Adipose tissue (tissue), 3 donors: Measurements from ENCODE around the gene MYH7B. TPM values are rescaled to one million over a fixed set of nuclear protein-coding genes. Genes with fewer than 3 reads are reported as not detected.

Experiments
- H3K27ac ChIP-seq: one replicate; pipeline ENCODE4 v1.5.1; 2013; ENCODE audit warnings: low read depth, low read length
- WGBS, 3 donors: extraction: QIAGEN DNeasy Blood & Tissue Kit; methylation state at CpG; one replicate each; pipeline ENCODE4 v1.1.7; 2013; 5-methylcytosine and 5-hydroxymethylcytosine counted together
- polyA plus RNA-seq, 3 donors: library from polyadenylated mRNA; stranded (reverse); fragments of 200-250 nt; gene quantifications; one replicate each; pipeline ENCODE4 v1.2.3, GENCODE V29; 2013
- donor health status: healthy with polysubstance abuse.
- donor health status: Bipolar disorder and iron deficiency.
- donor health status: healthy.

The MYH7B gene
- polyA plus RNA-seq, 3 donors, result 0.30 to 3.1 (median 0.76) TPM

DNA sequence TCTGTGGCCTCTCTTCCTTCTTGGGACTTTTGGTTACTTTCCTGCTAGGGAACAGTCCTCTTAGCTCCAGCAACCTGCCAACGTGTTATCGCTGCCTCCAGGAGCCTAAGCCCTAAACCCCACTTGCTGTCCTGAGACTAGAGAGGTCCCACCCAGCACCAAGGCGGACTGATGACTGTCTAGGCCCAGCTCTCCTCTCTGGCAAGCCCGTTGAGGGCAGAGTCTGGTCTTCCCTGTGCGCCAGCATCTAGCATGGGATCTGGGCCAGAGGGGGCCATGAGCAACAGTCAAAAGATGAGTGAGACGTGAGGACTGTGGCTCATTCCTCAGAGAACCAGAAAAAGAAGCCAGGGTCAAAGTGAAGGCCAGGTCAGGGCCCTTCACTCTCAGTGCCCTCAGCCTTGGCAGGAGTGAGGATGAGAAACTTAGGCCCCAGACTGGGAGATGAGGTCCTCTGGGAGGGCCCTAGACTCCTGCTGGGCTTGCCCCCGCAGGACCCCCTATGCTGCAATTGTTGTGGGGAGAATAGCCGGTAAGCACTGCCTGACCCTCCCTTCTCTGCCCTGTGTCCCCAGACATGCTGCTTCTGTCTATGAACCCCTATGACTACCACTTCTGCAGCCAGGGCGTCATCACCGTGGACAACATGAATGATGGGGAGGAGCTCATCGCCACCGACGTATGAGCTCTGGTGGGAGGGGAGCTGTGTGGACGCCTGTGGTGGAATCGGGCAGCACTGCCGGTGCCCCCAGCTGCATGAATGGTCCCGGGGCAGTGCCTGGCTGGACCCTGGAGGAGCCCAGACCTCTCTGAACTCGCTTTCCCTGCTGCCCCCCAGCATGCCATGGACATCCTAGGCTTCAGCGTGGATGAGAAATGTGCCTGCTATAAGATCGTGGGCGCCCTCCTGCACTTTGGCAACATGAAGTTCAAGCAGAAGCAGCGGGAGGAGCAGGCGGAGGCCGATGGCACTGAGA, 30.9 kb downstream of the MYH7B start:
- WGBS, 3 donors, result 62 to 74% (median 72%) methylated on average over 23 to 24 of the region's 24 CpGs

DNA sequence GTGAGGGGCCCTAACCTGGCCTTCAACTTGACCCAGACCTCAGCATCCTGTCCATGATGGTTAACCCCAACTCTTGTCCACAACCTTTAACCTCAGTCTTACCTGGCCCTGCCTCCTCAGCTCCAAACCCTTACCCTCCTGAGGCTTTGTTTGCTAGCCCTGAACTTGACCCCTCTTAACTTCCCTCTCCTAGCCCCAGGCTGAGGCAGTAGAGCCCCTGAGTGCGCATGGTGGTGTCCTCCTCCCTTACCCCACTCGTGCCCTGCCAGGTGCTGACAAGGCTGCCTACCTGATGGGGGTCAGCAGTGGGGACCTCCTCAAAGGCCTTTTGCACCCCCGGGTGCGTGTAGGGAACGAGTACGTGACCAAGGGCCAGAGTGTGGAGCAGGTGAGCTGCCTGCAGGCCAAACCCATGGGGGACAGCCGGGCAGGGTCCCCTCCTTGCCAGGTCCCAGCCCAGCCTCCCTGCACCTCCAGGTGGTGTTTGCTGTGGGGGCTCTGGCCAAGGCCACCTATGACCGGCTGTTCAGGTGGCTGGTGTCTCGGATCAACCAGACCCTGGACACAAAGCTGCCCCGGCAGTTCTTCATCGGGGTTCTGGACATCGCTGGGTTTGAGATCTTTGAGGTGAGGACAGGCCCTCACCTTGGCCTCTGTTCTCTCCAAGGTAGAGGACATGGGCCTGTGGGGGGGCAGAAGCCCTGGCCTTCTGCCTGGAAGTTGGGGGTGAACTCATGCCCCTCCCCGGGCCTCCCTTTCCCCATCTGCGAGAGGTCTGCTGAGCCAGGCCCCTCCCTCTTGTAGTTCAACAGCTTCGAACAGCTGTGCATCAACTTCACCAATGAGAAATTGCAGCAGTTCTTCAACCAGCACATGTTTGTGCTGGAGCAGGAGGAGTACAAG, 31.9 kb downstream of the MYH7B start:
- WGBS, 3 donors, result 58 to 73% (median 71%) methylated on average over 15 of the region's 15 CpGs
- no peak overlapping the region for H3K27ac ChIP-seq

More for the DNA sequence above, 30.9 kb downstream of the MYH7B start:
- H3K27ac ChIP-seq, result no peak overlapping the region

DNA sequence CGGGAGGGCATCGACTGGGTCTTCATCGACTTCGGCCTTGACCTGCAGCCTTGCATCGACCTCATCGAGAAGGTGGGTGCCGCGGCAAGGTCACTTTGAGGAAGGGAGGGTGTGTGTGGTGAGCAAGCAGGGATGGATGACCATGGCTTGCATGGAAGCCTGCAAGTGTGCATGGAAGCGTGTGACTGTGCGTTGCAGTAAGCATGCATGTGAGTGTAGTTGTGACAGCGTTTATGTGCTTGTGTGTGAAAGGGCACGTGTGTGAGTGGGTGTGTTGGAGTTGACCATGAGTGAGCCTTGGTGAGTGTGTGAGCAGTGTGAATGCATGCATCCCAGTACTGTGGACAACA, 32.5 kb downstream of the MYH7B start:
- no peak overlapping the region for H3K27ac ChIP-seq
- 69 to 85% (median 79%) methylated on average over 12 of the region's 12 CpGs for WGBS, 3 donors

DNA sequence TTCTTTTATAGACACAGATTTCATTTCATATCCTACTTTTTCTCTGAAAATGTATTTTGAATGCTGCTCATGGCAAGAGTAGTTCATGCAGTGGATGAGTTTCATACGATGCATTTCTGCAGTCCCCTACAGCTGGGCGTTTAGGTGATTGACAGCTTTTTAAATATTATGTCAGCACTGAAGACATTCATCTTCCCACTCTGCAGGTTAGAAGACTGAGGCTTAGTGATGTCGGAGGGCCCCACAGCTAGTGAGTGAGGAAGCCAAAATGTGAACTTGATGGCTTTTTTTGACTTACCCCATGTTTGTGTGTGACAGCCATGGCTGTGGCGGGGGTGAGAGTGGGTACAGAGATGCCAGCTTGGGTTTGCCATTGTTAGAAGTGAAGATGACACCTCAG, 33.5 kb downstream of the MYH7B start:
- H3K27ac ChIP-seq, result no peak overlapping the region
- 85 to 90% (median 88%) methylated on average over 4 of the region's 4 CpGs for WGBS, 3 donors

DNA sequence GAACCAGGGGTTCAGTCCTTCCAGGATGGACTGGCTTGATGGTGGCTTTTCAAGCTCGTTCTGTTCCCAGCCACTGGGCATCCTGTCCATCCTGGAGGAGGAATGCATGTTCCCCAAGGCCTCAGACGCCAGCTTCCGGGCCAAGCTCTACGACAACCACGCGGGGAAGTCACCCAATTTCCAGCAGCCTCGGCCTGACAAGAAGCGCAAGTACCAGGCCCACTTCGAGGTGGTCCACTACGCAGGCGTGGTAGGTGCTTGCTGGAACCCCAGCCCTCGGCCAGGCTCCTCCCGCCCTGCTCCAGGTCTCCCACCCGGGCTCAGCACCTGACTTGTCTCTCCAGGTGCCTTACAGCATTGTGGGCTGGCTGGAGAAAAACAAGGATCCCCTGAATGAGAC, 34.0 kb downstream of the MYH7B start:
- WGBS, 3 donors, result 88 to 95% (median 93%) methylated on average over 14 of the region's 14 CpGs
- H3K27ac ChIP-seq, result no peak overlapping the region

DNA sequence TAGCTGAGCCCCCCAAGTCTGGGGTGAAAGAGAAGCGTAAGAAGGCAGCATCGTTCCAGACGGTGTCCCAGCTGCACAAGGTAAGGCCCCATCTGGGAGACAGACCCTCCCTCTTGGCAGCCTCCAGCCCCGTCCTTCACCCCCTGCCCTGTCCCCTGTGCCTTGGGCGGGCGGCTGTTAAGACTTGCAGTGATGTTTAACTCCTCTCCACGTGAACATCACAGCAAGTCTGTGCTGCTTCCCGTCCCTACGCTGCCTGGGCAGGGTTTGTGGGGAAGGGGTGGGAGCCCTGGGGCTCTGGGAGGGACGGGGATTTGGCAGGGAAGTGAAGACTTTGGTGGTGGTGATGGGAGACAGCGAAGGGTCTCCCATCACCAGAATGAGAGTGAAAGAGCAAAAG, 34.6 kb downstream of the MYH7B start:
- no peak overlapping the region for H3K27ac ChIP-seq
- WGBS, 3 donors, result 74 to 86% (median 75%) methylated on average over 11 of the region's 11 CpGs

DNA sequence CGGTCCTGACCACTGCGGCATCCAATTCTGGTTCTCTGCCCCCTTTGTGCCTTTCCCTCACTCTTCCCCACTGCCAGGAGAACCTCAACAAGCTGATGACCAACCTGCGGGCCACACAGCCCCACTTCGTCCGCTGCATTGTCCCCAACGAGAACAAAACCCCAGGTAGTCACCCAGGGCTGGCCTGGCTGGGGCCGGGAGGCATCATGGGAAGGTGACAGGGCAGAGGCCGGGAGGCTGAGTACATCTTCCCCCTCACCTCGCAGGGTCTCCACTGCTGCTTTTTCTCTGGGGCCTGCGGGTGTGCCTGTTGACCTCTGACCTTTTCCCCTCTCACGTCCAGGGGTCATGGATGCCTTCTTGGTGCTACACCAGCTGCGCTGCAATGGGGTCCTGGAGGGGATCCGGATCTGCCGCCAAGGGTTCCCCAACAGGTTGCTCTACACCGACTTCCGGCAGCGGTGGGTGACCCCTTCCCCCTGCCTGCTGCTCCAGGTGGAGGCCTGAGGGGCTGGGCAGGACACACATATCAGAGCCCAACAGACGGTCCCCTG, 35.1 kb downstream of the MYH7B start:
- no peak overlapping the region for H3K27ac ChIP-seq
- 83 to 88% (median 84%) methylated on average over 18 of the region's 18 CpGs for WGBS, 3 donors

DNA sequence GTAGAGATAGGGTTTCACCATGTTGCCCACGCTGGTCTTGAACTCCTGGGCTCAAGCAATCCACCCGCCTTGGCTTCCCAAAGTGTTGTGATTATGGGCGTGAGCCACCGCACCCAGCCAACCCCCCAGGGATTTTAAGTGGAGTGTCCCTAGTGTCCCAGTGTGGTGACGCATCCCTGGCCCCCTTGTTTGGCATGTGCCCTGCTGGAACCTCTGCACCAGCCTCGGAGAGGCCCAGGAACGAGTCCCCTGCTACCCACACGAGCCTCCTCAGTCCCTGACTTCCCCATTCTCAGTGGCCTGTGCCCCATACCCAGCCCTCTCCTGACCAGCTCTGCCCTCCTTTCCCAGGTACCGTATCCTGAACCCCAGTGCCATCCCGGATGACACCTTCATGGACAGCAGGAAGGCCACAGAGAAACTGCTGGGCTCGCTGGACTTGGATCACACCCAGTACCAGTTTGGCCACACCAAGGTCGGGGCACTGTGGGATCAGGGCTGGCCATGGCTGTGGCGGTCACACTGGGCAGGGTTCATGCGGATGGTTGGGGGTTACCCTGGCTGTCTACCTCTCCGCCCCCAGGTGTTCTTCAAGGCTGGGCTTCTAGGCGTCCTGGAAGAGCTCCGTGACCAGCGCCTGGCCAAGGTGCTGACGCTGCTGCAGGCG, 37.2 kb downstream of the MYH7B start:
- H3K27ac ChIP-seq, result no peak overlapping the region
- 94 to 95% (median 95%) methylated on average over 20 of the region's 20 CpGs for WGBS, 3 donors

DNA sequence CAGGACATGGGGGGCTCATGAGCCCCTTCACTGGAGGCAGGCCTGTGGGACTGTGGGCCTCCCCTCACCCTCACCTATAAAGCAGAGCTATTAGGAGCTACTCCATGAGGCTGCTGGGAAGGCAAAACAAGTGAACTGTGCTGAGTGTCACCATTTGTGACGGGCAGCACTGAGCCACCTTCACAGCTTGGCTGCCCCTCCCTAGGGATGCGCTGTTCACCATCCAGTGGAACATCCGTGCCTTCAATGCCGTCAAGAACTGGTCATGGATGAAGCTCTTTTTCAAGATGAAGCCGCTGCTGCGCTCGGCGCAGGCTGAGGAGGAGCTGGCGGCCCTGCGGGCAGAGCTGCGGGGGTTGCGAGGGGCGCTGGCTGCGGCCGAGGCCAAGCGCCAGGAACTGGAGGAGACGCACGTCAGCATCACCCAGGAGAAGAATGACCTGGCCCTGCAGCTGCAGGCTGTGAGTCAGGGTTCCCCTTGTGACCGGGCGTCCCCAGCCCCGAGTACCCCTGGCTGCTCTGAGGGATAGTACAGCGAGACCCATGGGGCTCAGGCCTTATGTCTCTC, 38.4 kb downstream of the MYH7B start:
- H3K27ac ChIP-seq, result no peak overlapping the region
- WGBS, 3 donors, result 90 to 94% (median 91%) methylated on average over 22 of the region's 22 CpGs

DNA sequence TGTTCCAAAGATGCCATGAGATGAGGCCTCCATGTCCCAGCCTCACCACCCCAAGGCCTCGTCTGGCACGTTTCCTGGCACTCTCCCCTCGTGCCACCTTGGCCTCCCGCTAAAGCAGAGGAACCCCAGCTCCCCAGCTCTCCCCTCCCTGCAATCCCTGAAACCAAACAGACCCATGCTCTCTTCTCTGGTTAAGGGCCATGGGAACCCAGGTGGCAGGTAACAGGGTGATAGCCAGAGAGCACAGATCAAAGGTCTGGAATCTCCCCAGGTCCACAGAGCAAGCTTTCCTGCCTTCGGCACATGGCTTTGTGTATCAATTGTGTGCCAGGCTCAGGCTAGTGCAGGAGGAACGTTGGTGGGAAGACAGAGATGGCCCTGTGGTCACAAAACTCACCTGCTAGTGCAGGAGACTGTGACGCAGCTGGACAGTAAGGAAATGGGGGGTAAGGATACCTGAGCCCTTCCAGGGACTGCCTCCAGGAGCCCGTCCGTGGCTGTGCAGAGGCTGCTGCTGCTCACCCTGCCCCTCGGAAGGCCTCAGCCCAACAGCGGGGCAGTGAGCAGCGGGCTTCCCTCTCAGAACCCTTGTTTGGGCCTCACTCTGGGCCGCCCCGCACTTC, 39.0 kb downstream of the MYH7B start:
- 78 to 87% (median 82%) methylated on average over 14 of the region's 14 CpGs for WGBS, 3 donors
- H3K27ac ChIP-seq, result no peak overlapping the region

DNA sequence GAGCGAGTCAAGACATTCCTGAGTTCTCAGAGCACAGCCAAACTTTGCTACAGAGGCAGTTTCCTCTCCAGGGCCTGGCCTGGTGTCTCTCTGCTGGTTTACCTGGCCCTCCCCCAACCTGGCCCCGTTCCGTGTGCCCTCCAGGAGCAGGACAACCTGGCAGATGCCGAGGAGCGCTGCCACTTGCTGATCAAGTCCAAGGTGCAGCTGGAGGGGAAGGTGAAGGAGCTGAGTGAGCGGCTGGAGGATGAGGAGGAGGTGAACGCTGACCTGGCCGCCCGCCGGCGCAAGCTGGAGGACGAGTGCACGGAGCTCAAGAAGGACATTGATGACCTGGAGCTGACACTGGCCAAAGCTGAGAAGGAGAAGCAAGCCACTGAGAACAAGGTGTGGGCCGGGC, 39.5 kb downstream of the MYH7B start:
- WGBS, 3 donors, result 87 to 95% (median 94%) methylated on average over 13 to 14 of the region's 14 CpGs
- no peak overlapping the region for H3K27ac ChIP-seq

DNA sequence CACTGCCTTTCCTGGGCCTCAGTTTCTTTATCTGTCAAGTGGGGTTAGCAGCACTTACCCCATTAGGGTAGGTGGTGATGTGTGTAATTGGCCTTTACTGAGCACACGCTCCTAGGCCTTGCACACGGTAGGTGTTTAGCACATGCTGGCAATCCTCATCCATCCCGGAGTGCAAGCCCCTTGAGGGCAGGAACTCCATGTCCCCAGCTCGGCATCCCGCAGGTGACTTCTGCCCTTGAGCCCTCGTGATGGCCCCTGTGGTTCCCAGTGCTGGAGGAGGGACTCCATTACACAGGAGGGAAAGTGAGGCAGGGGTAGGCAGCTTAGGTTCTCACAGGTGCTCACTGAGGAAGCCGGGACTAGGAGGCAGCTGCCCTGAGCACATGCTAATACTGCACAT, 40.0 kb downstream of the MYH7B start:
- H3K27ac ChIP-seq, result no peak overlapping the region
- WGBS, 3 donors, result 90 to 97% (median 94%) methylated on average over 7 of the region's 7 CpGs

DNA sequence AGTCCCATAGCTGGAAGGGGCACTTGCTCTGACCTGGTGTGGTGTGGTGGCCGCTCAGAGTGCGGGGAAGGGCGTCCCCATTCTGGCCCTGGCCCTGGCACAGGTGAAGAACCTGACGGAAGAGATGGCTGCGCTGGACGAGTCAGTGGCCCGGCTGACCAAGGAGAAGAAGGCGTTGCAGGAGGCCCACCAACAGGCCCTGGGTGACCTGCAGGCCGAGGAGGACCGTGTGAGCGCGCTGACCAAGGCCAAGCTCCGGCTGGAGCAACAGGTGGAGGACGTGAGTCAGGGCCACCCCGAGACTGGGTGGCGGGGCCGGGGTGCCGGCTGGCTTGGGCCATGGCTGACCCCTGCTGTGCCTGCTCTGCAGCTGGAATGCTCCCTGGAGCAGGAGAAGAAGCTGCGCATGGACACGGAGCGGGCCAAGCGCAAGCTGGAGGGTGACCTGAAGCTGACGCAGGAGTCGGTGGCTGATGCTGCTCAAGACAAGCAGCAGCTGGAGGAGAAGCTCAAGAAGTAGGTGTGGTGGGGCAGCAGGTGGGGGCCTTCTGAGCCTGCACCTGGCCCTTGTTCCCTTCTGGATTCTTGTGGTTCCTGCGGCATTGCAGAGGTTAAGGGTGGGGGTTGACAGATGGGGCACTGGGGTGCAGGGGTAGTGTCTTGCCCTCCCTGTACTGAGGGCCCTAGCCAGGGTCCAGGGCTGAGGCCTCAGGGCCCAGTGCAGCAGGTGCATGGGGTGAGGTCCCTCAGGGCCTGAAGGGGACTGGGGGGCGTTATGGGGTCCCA, 40.8 kb downstream of the MYH7B start:
- WGBS, 3 donors, result 95 to 97% (median 96%) methylated on average over 23 to 26 of the region's 26 CpGs
- H3K27ac ChIP-seq, result no peak overlapping the region

DNA sequence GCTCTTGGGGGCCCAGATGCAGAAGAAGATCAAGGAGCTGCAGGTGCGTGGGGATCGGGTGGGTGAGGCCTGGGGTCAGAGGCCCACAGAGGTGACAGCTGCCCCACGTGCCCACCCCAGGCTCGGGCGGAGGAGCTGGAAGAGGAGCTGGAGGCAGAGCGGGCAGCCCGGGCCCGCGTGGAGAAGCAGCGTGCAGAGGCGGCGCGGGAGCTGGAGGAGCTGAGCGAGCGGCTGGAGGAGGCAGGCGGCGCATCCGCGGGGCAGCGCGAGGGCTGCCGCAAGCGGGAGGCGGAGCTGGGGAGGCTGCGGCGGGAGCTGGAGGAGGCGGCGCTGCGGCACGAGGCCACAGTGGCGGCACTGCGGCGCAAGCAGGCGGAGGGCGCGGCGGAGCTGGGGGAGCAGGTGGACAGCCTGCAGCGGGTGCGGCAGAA, 41.5 kb downstream of the MYH7B start:
- 54 to 61% (median 57%) methylated on average over 27 to 39 of the region's 39 CpGs for WGBS, 3 donors
- no peak overlapping the region for H3K27ac ChIP-seq

DNA sequence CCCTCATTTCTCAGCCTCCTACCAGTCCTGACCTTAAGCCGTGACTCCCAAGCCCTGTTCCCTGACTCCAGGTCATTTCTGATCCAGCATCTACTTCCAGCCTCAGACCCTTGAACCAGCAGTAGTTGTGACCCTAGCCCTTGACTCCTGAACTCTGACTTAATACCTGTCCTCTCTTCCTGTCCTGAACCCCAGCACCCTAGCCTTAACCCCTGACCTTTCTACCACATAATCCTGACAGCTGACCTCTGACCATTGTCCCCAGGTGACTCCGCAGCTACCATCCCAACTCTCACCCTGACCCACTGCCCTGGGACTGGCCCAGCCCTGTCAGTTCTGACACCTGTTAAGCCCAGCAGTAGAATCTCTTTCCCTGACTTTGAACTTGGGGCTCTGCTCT, 42.1 kb downstream of the MYH7B start:
- 84 to 98% (median 95%) methylated on average over 2 of the region's 2 CpGs for WGBS, 3 donors
- H3K27ac ChIP-seq, result no peak overlapping the region

DNA sequence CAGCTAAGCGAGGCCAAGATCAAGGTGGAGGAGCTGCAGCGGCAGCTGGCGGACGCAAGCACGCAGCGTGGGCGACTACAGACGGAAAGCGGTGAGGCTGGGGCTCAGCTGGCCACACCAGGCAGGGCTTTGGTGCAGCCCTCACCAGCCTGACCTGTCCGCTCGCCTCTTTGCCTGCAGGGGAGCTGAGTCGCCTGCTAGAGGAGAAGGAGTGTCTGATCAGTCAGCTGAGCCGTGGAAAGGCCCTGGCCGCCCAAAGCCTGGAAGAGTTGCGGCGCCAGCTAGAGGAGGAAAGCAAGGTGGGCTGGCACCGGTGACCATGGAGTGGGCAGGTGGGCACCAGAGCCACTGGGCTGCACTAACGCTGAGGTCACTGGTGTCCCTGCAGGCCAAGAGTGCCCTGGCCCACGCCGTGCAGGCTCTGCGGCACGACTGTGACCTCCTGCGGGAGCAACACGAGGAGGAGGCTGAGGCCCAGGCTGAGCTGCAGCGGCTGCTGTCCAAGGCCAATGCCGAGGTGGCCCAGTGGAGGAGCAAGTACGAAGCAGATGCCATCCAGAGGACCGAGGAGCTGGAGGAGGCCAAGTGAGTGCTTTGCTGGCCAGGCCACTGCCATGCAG, 42.8 kb downstream of the MYH7B start:
- H3K27ac ChIP-seq, result no peak overlapping the region
- 85 to 94% (median 92%) methylated on average over 28 of the region's 28 CpGs for WGBS, 3 donors
